HG03571 (cell line): ENCODE measurements around the gene NKX1-1.
"Not testable (repeated sequence)": the region's sequence is repeated elsewhere in the genome, so short reads cannot be mapped to it uniquely, and the experiment has no call there.

ENCODE experiments used
- ATAC-seq: cut with Tn5 transposase; IDR thresholded peaks from one replicate; pipeline ENCODE4 v1.9.1; 2021; ENCODE audit not compliant: unreplicated experiment

Gene NKX1-1

GRCh38 chr4:1405636-1406393, 427 bp downstream of the NKX1-1 start:
- ATAC-seq: no peak

- ATAC-seq: no peak
Observed at GRCh38 chr4:1405254-1405635, 997 bp downstream of the NKX1-1 start.

GRCh38 chr4:1404573-1405253, 1.5 kb downstream of the NKX1-1 start:
- no peak for ATAC-seq

- no peak for ATAC-seq
Observed at GRCh38 chr4:1403591-1404572, 2.4 kb downstream of the NKX1-1 start.

- ATAC-seq: no peak
Observed at GRCh38 chr4:1403177-1403583, 3.1 kb downstream of the NKX1-1 start.

- ATAC-seq: no peak
Observed at GRCh38 chr4:1402516-1403091, 3.6 kb downstream of the NKX1-1 start.

GRCh38 chr4:1402021-1402515, 4.2 kb downstream of the NKX1-1 start:
- ATAC-seq: no peak

- no peak for ATAC-seq
Observed at GRCh38 chr4:1401409-1402020, 4.7 kb downstream of the NKX1-1 start.

- ATAC-seq: no peak
Observed at GRCh38 chr4:1400831-1401408, 5.3 kb downstream of the NKX1-1 start.

GRCh38 chr4:1400191-1400805, 5.9 kb downstream of the NKX1-1 start:
- no peak for ATAC-seq

- ATAC-seq: no peak
Observed at GRCh38 chr4:1399508-1400190, 6.6 kb downstream of the NKX1-1 start.

- no peak for ATAC-seq
Observed at GRCh38 chr4:1398681-1399507, 7.3 kb downstream of the NKX1-1 start.

- no peak for ATAC-seq
Observed at GRCh38 chr4:1396806-1397455, 9.3 kb downstream of the NKX1-1 start.

- ATAC-seq: no peak
Observed at GRCh38 chr4:1395941-1396805, 10.1 kb downstream of the NKX1-1 start.

- ATAC-seq: not testable (repeated sequence)
Observed at GRCh38 chr4:1395389-1395820, 10.8 kb downstream of the NKX1-1 start.

- ATAC-seq: not testable (repeated sequence)
Observed at GRCh38 chr4:1394554-1395388, 11.5 kb downstream of the NKX1-1 start.
